Neural progenitor cell (in vitro differentiated cells): ENCODE data around the gene LPIN1.

Source experiments
- EZH2 ChIP-seq: fragments of 200-600 bp; sonication (generic); IDR thresholded peaks from 2 replicates; pipeline ENCODE4 v1.6.1; 2017; ENCODE audit warnings: antibody characterized with exemption, mild to moderate bottlenecking, moderate library complexity
- EZH2phosphoT487 ChIP-seq: fragments of 200-600 bp; sonication (generic); IDR thresholded peaks from 2 replicates; pipeline ENCODE4 v1.6.1; 2017; ENCODE audit warnings: antibody characterized with exemption
- TF ChIP-seq, protein P1 (sequence below): fragments of 200-600 bp; sonication (generic); IDR thresholded peaks from 2 replicates; pipeline ENCODE4 v1.5.1; 2017; ENCODE audit warnings: antibody characterized with exemption, mild to moderate bottlenecking

DNA sequence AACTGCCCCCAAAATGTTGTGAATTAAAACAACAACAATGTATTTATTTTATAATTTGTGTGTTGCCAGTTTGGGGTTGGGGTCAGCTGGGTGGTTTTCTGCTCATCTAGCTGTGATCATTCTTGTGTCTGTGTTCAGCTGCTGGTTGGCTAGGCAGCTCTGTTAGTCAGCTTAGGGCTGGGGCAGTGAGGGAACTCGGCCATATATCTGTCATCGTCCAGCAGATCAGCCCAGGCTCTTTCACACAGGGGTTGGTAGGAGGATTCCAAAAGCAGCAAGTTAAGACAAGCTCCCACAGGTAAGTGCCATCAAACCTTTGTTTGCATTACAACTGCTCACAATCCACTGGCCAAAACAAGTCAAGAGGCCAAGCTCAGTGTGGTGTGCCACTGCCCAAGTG is 121.5 kb downstream of the LPIN1 start:
- TF ChIP-seq, protein P1, sequence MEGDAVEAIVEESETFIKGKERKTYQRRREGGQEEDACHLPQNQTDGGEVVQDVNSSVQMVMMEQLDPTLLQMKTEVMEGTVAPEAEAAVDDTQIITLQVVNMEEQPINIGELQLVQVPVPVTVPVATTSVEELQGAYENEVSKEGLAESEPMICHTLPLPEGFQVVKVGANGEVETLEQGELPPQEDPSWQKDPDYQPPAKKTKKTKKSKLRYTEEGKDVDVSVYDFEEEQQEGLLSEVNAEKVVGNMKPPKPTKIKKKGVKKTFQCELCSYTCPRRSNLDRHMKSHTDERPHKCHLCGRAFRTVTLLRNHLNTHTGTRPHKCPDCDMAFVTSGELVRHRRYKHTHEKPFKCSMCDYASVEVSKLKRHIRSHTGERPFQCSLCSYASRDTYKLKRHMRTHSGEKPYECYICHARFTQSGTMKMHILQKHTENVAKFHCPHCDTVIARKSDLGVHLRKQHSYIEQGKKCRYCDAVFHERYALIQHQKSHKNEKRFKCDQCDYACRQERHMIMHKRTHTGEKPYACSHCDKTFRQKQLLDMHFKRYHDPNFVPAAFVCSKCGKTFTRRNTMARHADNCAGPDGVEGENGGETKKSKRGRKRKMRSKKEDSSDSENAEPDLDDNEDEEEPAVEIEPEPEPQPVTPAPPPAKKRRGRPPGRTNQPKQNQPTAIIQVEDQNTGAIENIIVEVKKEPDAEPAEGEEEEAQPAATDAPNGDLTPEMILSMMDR = no peak
- TF ChIP-seq EZH2phosphoT487 (no peak), EZH2 (no peak)
